ENCODE data around the gene PCNX3.

PCNX3 gene

GRCh38 chr11:65633390-65634108 lies 18.0 kb downstream of the PCNX3 start:
- H3K79me2 ChIP-seq (ENCODE audit: insufficient read depth, low read length), result no peaks in the 10 kb centered on the region
- no peak overlapping the region for H3K4me2 ChIP-seq (ENCODE audit: low read depth, low read length, poor library complexity, severe bottlenecking)
- TF ChIP-seq EZH2phosphoT487 (IDR thresholded peaks at IDR 0.05; ENCODE audit: borderline replicate concordance), result no peak
- TF ChIP-seq, protein P1, sequence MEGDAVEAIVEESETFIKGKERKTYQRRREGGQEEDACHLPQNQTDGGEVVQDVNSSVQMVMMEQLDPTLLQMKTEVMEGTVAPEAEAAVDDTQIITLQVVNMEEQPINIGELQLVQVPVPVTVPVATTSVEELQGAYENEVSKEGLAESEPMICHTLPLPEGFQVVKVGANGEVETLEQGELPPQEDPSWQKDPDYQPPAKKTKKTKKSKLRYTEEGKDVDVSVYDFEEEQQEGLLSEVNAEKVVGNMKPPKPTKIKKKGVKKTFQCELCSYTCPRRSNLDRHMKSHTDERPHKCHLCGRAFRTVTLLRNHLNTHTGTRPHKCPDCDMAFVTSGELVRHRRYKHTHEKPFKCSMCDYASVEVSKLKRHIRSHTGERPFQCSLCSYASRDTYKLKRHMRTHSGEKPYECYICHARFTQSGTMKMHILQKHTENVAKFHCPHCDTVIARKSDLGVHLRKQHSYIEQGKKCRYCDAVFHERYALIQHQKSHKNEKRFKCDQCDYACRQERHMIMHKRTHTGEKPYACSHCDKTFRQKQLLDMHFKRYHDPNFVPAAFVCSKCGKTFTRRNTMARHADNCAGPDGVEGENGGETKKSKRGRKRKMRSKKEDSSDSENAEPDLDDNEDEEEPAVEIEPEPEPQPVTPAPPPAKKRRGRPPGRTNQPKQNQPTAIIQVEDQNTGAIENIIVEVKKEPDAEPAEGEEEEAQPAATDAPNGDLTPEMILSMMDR (conservative IDR thresholded peaks at IDR 0.05; ENCODE audit: low read length), result no peak
- no peak overlapping the region for H2AFZ ChIP-seq (ENCODE audit: low read length)
- H3F3A ChIP-seq (ENCODE audit: low read depth), result no peaks in the 10 kb centered on the region
- H4K20me1 ChIP-seq (ENCODE audit: insufficient read depth, low read length, poor library complexity, severe bottlenecking), result no peaks in the 10 kb centered on the region
- H3K9ac ChIP-seq (ENCODE audit: low read depth, low read length, poor library complexity, severe bottlenecking), result no peak overlapping the region
- peaks cover 47% of the 10 kb centered on the region; the same call in 1 of the 2 replicates for H3K36me3 ChIP-seq (ENCODE audit: insufficient read depth, low read length)
- peaks cover 17% of the 10 kb centered on the region for H3K4me1 ChIP-seq (ENCODE audit: insufficient read depth, low read length, poor library complexity, severe bottlenecking)
- no peaks in the 10 kb centered on the region for H3K9me2 ChIP-seq (replicated peaks; ENCODE audit: low read depth, low read length)
- no peak overlapping the region for H3K4me3 ChIP-seq (ENCODE audit: low read length, poor library complexity, severe bottlenecking)
- no peaks in the 10 kb centered on the region for H3K27me3 ChIP-seq (ENCODE audit: insufficient read depth, low read length, poor library complexity, severe bottlenecking)
- H3K9me3 ChIP-seq (ENCODE audit: insufficient read depth, low read depth, low read length), result no peaks in the 10 kb centered on the region

- H3K4me1 ChIP-seq (ENCODE audit: insufficient read depth, low read length, poor library complexity, severe bottlenecking), result peaks cover 22% of the 10 kb centered on the region
- no peaks in the 10 kb centered on the region for H3K79me2 ChIP-seq (ENCODE audit: insufficient read depth, low read length)
- no peaks in the 10 kb centered on the region for H4K20me1 ChIP-seq (ENCODE audit: insufficient read depth, low read length, poor library complexity, severe bottlenecking)
- no peaks in the 10 kb centered on the region for H3K9me2 ChIP-seq (replicated peaks; ENCODE audit: low read depth, low read length)
- H3K4me3 ChIP-seq (ENCODE audit: low read length, poor library complexity, severe bottlenecking), result no peak overlapping the region
- H3K9me3 ChIP-seq (ENCODE audit: insufficient read depth, low read depth, low read length), result no peaks in the 10 kb centered on the region
- no peak overlapping the region for H2AFZ ChIP-seq (ENCODE audit: low read length)
- no peak overlapping the region for H3K4me2 ChIP-seq (ENCODE audit: low read depth, low read length, poor library complexity, severe bottlenecking)
- H3F3A ChIP-seq (ENCODE audit: low read depth), result no peaks in the 10 kb centered on the region
- H3K27me3 ChIP-seq (ENCODE audit: insufficient read depth, low read length, poor library complexity, severe bottlenecking), result no peaks in the 10 kb centered on the region
- no peak overlapping the region for H3K9ac ChIP-seq (ENCODE audit: low read depth, low read length, poor library complexity, severe bottlenecking)
- TF ChIP-seq, protein P1 (conservative IDR thresholded peaks at IDR 0.05; ENCODE audit: low read length), result no peak
- TF ChIP-seq EZH2phosphoT487 (IDR thresholded peaks at IDR 0.05; ENCODE audit: borderline replicate concordance), result no peak
- peaks cover 42% of the 10 kb centered on the region; the same call in 1 of the 2 replicates for H3K36me3 ChIP-seq (ENCODE audit: insufficient read depth, low read length)
These were observed 18.5 kb downstream of the PCNX3 start for GRCh38 chr11:65634109-65634436.

- Histone ChIP-seq H2AFZ (ENCODE audit: low read length) (no peak overlapping the region), H3K36me3 (ENCODE audit: insufficient read depth, low read length) (peaks cover 38% of the 10 kb centered on the region; the same call in 1 of the 2 replicates), H3K4me3 (ENCODE audit: low read length, poor library complexity, severe bottlenecking) (no peak overlapping the region), H3K79me2 (ENCODE audit: insufficient read depth, low read length) (no peaks in the 10 kb centered on the region), H3K4me2 (ENCODE audit: low read depth, low read length, poor library complexity, severe bottlenecking) (no peak overlapping the region), H3K9ac (ENCODE audit: low read depth, low read length, poor library complexity, severe bottlenecking) (no peak overlapping the region), H3F3A (ENCODE audit: low read depth) (no peaks in the 10 kb centered on the region), H3K9me2 (replicated peaks; ENCODE audit: low read depth, low read length) (no peaks in the 10 kb centered on the region), H4K20me1 (ENCODE audit: insufficient read depth, low read length, poor library complexity, severe bottlenecking) (no peaks in the 10 kb centered on the region), H3K4me1 (ENCODE audit: insufficient read depth, low read length, poor library complexity, severe bottlenecking) (peaks cover 25% of the 10 kb centered on the region), H3K27me3 (ENCODE audit: insufficient read depth, low read length, poor library complexity, severe bottlenecking) (no peaks in the 10 kb centered on the region), H3K9me3 (ENCODE audit: insufficient read depth, low read depth, low read length) (no peaks in the 10 kb centered on the region)
- no peak for TF ChIP-seq EZH2phosphoT487 (IDR thresholded peaks at IDR 0.05; ENCODE audit: borderline replicate concordance)
- TF ChIP-seq, protein P1 (conservative IDR thresholded peaks at IDR 0.05; ENCODE audit: low read length), result no peak
These were observed 18.9 kb downstream of the PCNX3 start for GRCh38 chr11:65634440-65634839.
